ENCODE measurements around the gene SATB2.

Gene SATB2

DNA sequence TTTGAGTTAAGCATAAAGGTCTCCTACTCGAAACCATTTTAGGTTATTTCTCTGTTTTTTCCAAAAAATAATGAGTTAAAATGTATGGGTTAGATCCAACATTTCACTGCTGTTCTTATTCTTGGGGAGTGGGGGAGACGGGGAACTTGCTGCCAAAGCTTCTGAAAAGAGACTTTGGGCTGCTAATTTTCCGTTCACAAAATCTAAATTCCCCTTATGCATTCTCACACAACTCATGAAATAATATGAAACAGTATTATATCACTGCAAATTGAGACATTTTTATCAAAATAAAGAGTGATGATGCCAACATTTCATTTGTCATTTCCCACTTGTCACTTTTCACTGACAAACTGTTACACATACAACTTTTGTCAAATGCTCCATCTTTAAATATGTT, 7.8 kb downstream of the SATB2 start:
- Mint-ChIP-seq H3K36me3 (no peaks in the 10 kb centered on the region), H3K27ac (no peak overlapping the region), H3K9me3 (no peaks in the 10 kb centered on the region), H3K4me1 (no peaks in the 10 kb centered on the region), H3K4me3 (no peak overlapping the region), H3K27me3 (peaks cover 6% of the 10 kb centered on the region)
- no peak for ATAC-seq (ENCODE audit: low read depth)
- DNase-seq (ENCODE audit: low spot score in 2 of 2), result no peak

DNA sequence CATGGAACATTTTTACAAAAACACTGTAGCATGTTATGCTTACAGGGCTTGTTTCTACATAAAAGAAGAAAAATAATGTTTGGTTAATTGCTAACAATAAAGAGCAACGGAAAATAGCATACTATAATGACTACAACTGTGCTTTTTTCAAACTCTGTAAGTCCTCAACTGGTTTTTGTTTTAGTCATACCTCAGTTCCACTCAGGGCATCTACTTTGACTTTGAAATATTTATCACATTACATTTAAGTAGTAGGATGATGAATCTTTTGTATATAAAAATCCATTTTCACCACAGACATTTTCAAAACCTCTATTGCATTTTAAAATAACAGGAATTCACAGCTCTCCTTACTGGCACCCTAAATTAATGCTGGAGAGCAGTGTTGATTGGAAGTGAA, 8.3 kb downstream of the SATB2 start:
- DNase-seq (ENCODE audit: low spot score in 2 of 2) (no peak), ATAC-seq (ENCODE audit: low read depth) (no peak)
- Mint-ChIP-seq H3K36me3 (no peaks in the 10 kb centered on the region), H3K9me3 (no peaks in the 10 kb centered on the region), H3K27ac (no peak overlapping the region), H3K4me3 (no peak overlapping the region), H3K27me3 (peaks cover 5% of the 10 kb centered on the region), H3K4me1 (no peaks in the 10 kb centered on the region)

DNA sequence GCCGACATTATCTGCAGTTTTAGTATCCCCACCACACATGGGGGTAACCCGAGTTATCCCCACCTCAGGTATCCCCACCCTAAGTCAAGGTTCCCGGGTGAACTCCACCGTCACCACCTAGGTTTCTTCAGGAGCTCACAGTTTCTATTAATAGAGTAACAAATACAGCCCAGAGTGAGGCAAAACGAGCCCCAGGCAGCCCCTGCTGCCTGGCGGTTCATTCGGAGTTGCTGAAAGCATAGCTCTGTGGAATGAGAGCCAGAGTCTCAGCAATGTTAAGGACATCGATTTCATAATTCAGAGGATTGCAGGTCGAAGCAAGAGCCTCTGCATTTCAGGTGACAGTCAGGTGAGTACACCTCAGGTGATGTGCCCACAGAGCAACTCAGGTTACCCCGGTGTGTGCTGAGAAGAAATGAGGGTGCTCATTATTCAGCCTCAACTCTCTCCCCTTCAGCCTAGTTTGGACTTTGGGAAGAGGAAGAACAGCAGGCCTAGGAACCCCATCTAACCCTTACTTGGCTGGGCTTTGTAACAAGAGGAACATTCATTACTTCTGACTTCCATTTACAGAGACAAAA, 10.7 kb downstream of the SATB2 start:
- H3K4me3 Mint-ChIP-seq, result no peak overlapping the region
- H3K27me3 Mint-ChIP-seq, result peaks cover 4% of the 10 kb centered on the region

DNA sequence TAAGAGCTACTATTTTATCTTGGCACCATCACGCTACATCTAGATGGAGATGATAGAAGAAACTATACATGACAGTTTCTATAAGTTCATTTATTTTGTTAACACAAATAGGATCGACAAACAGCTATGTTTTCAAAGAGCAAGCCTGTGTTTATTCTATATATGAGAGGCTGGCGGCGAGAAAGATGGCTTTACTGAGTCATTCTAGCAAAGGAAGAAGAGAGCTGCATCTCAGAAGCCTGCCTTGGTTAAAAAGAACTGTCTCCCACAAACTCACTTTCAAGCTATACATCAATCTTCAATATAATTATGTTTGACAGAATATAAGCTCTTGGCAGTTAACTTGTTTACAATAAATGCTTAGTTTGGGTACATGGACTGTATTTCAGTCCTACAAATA, 13.0 kb downstream of the SATB2 start:
- ATAC-seq (ENCODE audit: low read depth), result no peak

More for the DNA sequence above, 10.7 kb downstream of the SATB2 start:
- no peak for ATAC-seq (ENCODE audit: low read depth)
- H3K27ac Mint-ChIP-seq, result no peak overlapping the region
- H3K4me1 Mint-ChIP-seq, result no peaks in the 10 kb centered on the region
- H3K36me3 Mint-ChIP-seq, result no peaks in the 10 kb centered on the region
- DNase-seq (ENCODE audit: low spot score in 2 of 2), result no peak
- no peaks in the 10 kb centered on the region for H3K9me3 Mint-ChIP-seq

DNA sequence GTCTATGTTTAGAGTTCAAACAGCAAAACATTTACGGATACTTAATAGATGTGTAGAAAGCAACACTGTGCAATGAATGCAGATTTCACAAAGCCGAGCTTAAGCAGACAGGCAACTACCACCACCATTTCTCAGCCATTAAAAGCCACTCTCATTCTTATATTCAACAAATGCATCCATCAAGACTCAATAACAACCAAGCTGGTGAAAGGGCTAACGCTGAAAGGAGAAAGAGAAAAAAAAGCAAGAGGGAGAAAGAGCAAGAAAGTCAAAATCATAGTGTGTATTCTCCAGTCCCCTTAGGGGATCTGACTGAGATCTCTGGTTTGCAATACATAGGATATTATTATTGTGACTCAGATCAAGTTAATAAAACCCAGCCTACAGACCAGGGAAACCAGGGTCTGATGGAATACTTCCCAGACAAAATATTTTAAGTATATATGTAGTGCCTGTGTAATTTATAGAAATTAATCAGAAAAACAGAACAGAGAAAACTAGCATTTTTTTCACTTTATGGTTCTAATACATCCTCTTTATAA, 14.1 kb downstream of the SATB2 start:
- no peaks in the 10 kb centered on the region for H3K9me3 Mint-ChIP-seq
- no peaks in the 10 kb centered on the region for H3K36me3 Mint-ChIP-seq
- H3K4me3 Mint-ChIP-seq, result no peak overlapping the region
- DNase-seq (ENCODE audit: low spot score in 2 of 2), result no peak
- no peak overlapping the region for H3K27ac Mint-ChIP-seq
- ATAC-seq (ENCODE audit: low read depth), result no peak
- no peaks in the 10 kb centered on the region for H3K4me1 Mint-ChIP-seq
- peaks cover 1% of the 10 kb centered on the region for H3K27me3 Mint-ChIP-seq

More for the DNA sequence above, 13.0 kb downstream of the SATB2 start:
- Mint-ChIP-seq H3K36me3 (no peaks in the 10 kb centered on the region), H3K27me3 (peaks cover 1% of the 10 kb centered on the region), H3K27ac (no peak overlapping the region), H3K9me3 (no peaks in the 10 kb centered on the region), H3K4me3 (no peak overlapping the region), H3K4me1 (no peaks in the 10 kb centered on the region)
- no peak for DNase-seq (ENCODE audit: low spot score in 2 of 2)

DNA sequence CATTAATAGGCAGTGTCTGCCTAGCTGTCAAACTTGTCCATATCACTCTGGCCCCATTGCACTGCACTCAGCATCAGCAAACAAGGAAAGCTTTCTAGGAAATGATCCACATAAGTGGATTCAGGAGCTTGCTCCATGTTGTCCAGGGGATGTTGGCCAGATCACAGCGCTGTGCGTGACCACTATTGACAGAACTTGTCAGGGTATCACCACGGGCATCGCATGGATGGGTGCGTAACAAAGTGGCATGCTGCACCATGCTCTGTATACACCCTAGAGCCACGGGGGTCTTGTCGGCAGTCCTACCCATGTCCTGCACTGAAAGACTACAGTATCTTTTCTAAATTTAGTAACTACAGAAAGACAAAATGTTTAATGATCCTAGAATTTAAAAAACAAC, 15.6 kb downstream of the SATB2 start:
- ATAC-seq (ENCODE audit: low read depth), result no peak
- no peak overlapping the region for H3K27ac Mint-ChIP-seq
- no peak for DNase-seq (ENCODE audit: low spot score in 2 of 2)
- H3K36me3 Mint-ChIP-seq, result no peaks in the 10 kb centered on the region
- peaks cover 1% of the 10 kb centered on the region for H3K27me3 Mint-ChIP-seq
- no peaks in the 10 kb centered on the region for H3K9me3 Mint-ChIP-seq
- H3K4me1 Mint-ChIP-seq, result no peaks in the 10 kb centered on the region
- H3K4me3 Mint-ChIP-seq, result no peak overlapping the region

DNA sequence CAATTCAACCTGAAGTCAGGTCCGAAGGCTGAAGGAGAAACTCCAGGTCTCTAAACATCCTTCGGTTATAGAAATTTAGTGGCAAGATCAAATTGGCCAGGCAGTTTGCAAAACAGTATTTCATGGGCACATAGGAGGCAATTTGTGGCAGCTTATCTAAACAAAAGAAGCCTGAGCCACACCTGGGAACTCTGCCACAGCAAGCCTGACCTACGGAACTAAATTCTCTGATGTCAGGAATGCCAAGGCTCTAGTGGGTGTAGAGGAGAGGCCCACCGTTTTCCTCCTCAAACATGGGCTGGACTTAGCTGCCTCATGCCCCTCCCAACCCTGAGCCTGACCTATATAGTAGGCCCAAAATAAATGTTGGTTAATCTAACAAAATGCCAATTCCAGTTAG, 16.0 kb downstream of the SATB2 start:
- no peak overlapping the region for H3K27ac Mint-ChIP-seq
- no peak for ATAC-seq (ENCODE audit: low read depth)
- H3K4me3 Mint-ChIP-seq, result no peak overlapping the region

DNA sequence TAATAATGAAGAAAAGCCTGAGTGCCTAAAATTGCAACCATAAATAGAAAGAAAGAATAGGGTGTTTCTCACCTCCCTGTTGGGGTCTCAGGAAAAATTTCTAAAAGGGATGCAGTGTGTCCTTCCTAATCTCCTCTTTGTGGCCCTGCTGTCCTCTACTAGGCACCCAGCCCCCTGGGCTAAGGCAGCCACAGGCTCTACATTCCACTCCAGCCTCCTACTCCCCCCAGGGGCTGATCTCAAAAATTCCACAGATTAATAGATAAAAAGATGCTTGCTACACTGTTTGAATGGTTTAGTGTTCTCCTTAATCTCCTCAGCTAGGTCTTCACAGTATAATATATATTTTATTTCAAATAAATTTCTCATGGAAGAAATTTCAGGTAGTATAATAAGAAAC, 17.6 kb downstream of the SATB2 start:
- ATAC-seq (ENCODE audit: low read depth) (no peak), DNase-seq (ENCODE audit: low spot score in 2 of 2) (no peak)
- Mint-ChIP-seq H3K36me3 (no peaks in the 10 kb centered on the region), H3K4me1 (no peaks in the 10 kb centered on the region), H3K27me3 (no peaks in the 10 kb centered on the region), H3K9me3 (no peaks in the 10 kb centered on the region), H3K27ac (no peak overlapping the region), H3K4me3 (no peak overlapping the region)

More for the DNA sequence above, 16.0 kb downstream of the SATB2 start:
- no peak for DNase-seq (ENCODE audit: low spot score in 2 of 2)
- no peaks in the 10 kb centered on the region for H3K9me3 Mint-ChIP-seq
- peaks cover 1% of the 10 kb centered on the region for H3K27me3 Mint-ChIP-seq
- H3K36me3 Mint-ChIP-seq, result no peaks in the 10 kb centered on the region
- H3K4me1 Mint-ChIP-seq, result no peaks in the 10 kb centered on the region

DNA sequence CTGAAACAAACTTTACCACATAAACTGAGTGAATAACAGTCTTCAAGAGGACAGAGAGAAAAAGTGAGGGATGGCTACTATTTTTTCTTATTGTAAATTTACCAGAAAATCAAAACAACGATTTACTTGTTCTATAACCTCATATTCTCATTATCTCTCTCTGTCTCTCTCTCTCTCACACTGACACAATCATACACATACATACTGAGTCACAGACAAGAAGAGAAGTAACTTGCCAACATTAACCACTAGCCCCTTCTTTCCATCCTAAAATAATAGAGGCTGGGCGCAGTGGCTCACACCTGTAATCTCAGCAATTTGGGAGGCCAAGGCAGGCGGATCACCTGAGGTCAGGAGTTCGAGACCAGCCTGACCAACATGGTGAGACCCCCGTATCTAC, 18.2 kb downstream of the SATB2 start:
- no peak overlapping the region for H3K27ac Mint-ChIP-seq
- no peaks in the 10 kb centered on the region for H3K9me3 Mint-ChIP-seq
- no peak for DNase-seq (ENCODE audit: low spot score in 2 of 2)
- no peak overlapping the region for H3K4me3 Mint-ChIP-seq
- H3K4me1 Mint-ChIP-seq, result no peaks in the 10 kb centered on the region
- ATAC-seq (ENCODE audit: low read depth), result no peak
- no peaks in the 10 kb centered on the region for H3K27me3 Mint-ChIP-seq
- no peaks in the 10 kb centered on the region for H3K36me3 Mint-ChIP-seq

DNA sequence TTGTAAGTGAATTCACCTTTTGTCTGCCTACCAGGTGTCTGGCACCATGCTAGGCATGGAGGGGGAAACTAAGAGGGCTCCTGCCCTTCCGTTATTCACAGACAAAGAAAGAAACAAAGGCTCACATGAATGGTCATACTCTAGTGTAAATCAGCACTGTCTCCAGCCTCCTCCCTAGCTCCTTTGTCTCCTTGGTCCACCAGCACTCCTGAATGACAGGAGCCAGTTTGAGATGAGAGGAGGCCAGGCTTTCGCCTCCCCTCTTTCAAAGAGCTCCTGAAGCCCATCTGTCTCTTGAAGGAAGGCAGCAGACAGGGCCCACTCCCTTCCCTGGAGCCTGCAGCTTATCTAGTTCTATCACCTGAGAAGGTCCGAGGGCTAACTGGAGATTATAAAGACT, 18.7 kb downstream of the SATB2 start:
- Mint-ChIP-seq H3K4me3 (no peak overlapping the region), H3K9me3 (no peaks in the 10 kb centered on the region), H3K36me3 (no peaks in the 10 kb centered on the region), H3K4me1 (no peaks in the 10 kb centered on the region), H3K27me3 (no peaks in the 10 kb centered on the region), H3K27ac (no peak overlapping the region)
- ATAC-seq (ENCODE audit: low read depth) (no peak), DNase-seq (ENCODE audit: low spot score in 2 of 2) (no peak)

DNA sequence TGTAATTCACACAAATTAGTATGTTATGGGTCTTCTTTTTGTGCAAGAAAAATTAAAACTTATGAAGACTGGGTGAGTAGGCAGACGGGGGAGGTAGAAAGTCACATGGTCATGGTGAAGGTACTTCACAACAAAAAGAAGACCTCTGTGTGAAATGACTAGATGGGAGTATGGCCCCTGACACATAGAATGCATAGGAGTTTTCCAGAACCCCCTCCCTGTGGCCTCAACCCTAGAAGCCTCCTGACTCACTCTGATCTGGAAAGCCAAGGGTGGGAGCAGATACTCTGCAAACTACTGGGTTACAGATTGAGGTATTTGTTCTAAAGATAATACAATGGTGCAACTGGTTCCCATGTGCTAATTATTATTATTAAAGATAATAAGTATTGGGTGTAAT, 23.2 kb downstream of the SATB2 start:
- Mint-ChIP-seq H3K4me3 (no peak overlapping the region), H3K9me3 (no peaks in the 10 kb centered on the region), H3K36me3 (no peaks in the 10 kb centered on the region), H3K27ac (no peak overlapping the region), H3K27me3 (peaks cover 2% of the 10 kb centered on the region), H3K4me1 (no peaks in the 10 kb centered on the region)
- ATAC-seq (ENCODE audit: low read depth), result no peak
- no peak for DNase-seq (ENCODE audit: low spot score in 2 of 2)

DNA sequence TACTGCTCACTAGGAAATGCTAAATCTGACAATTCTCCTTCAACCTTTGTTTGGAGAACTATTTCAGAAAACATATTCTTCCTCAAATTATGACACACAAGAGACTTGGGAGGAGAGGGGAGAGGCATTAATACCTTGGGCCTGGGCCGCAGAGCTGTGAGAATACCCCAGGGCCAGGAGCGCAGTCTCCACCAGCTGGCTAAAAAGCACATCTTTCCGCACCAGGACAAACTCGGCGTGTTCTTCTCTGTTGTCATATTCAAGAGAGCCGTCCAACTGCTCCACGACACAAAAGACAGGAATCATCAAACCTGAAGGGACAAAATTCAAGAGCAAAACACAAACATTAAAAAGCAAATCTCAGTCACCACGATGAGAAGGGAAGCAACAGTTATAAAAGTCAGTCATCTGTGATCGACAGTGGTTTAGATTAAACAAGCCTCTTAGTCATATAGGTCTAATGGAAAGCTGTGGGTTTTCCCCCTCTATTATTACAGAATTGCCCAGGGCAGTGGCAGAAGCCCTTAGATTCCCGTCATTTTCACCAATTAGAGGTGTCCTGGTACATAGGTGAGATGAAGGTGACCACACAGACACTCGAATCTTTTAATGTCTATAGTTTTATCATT, 24.4 kb downstream of the SATB2 start:
- ATAC-seq (ENCODE audit: low read depth) (no peak), DNase-seq (ENCODE audit: low spot score in 2 of 2) (no peak)
- no peak overlapping the region for H3K27ac Mint-ChIP-seq
- H3K4me3 Mint-ChIP-seq, result no peak overlapping the region
- no peaks in the 10 kb centered on the region for H3K9me3 Mint-ChIP-seq
- H3K27me3 Mint-ChIP-seq, result peaks cover 2% of the 10 kb centered on the region
- no peaks in the 10 kb centered on the region for H3K4me1 Mint-ChIP-seq
- no peaks in the 10 kb centered on the region for H3K36me3 Mint-ChIP-seq

DNA sequence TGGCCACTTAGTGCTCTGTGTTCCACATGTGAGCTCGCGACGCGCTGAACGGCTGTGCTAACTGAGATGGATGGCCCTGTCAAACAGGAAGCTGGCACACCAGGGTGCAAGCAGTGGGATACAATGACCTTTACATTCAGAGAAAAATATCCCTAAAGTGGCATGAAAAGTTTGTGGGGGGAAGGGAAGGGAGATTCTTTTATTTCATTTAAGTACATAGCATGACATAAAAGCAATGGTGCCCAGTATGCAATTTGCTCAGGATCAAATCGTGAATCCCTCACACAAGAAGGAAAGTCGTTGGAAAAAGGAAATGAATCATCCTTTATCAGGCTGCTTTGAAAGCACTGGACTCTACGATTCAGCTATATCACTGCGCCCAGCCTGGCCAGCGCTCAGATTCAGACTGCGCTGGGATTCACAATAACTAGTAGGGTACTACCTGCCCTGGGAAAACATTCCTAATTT, 26.0 kb downstream of the SATB2 start:
- H3K4me3 Mint-ChIP-seq, result no peak overlapping the region
- H3K36me3 Mint-ChIP-seq, result no peaks in the 10 kb centered on the region
- H3K9me3 Mint-ChIP-seq, result no peaks in the 10 kb centered on the region
- H3K27ac Mint-ChIP-seq, result no peak overlapping the region
- no peaks in the 10 kb centered on the region for H3K4me1 Mint-ChIP-seq
- peaks cover 2% of the 10 kb centered on the region for H3K27me3 Mint-ChIP-seq
- no peak for ATAC-seq (ENCODE audit: low read depth)
- no peak for DNase-seq (ENCODE audit: low spot score in 2 of 2)

DNA sequence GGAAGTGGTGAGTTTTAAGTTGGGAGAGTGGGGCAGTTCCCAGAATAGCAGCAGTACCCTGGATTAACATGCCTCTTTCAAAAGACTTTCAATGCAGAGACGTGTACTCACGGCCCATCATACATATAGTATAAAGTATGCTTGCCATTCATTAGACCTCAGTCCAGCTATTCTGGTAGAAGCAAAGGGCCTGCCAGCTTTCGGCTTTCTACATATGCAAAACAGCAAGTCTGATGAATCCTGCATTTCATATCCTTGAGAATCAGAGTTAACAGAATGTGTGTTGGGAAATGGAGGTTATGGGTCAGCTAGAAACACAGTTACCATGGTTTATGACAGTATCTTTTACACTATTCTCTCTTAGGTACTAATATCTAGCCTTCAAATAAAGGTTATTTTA, 27.5 kb downstream of the SATB2 start:
- Mint-ChIP-seq H3K4me1 (no peaks in the 10 kb centered on the region), H3K36me3 (no peaks in the 10 kb centered on the region), H3K4me3 (no peak overlapping the region), H3K27ac (no peak overlapping the region), H3K27me3 (peaks cover 2% of the 10 kb centered on the region), H3K9me3 (no peaks in the 10 kb centered on the region)
- no peak for DNase-seq (ENCODE audit: low spot score in 2 of 2)
- no peak for ATAC-seq (ENCODE audit: low read depth)

DNA sequence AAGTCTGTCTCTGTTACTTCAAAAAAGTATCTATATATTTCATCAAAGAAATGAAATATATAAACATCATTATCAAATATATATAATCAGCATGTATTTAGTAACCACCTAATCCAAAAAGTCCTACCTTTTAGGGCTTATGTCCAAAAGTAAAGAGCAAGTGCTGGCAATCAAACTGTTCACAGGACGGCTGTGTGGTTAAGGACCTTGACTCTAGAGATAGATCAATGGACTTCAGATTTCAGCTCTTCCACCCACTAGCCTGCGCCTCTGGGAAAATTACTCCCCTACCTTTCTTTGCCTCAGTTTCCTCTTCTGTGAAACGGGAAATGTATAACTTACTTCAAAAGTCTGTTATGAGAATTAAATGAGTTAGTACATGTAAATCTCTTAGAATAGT, 29.4 kb downstream of the SATB2 start:
- Mint-ChIP-seq H3K4me1 (no peaks in the 10 kb centered on the region), H3K27me3 (peaks cover 1% of the 10 kb centered on the region), H3K36me3 (no peaks in the 10 kb centered on the region), H3K27ac (no peak overlapping the region), H3K4me3 (no peak overlapping the region), H3K9me3 (no peaks in the 10 kb centered on the region)
- DNase-seq (ENCODE audit: low spot score in 2 of 2), result no peak
- ATAC-seq (ENCODE audit: low read depth), result no peak

Data from memory B cell (primary cell).